HAP-1 (cell line): ENCODE measurements around the gene NFIB.
A peak's percentile ranks its signal among the peaks of the same experiment; 100 is the strongest.

Experiments used
- DNase-seq, 2 experiments: peaks; one replicate each; pipeline ENCODE4 v3.0.0-alpha.2; 2016 to 2020; ENCODE audit warnings: low spot score in 2 of 2
- H3K27me3 ChIP-seq: fragments of 250-450 bp; sonication (Bioruptor Pico); 2 replicates; pipeline ENCODE4 v1.5.1; 2020; ENCODE audit warnings: low read depth, mild to moderate bottlenecking, moderate library complexity
- H3K36me3 ChIP-seq: fragments of 250-450 bp; sonication (Bioruptor Pico); replicated peaks from 2 replicates; pipeline ENCODE4 v1.5.1; 2020; ENCODE audit warnings: mild to moderate bottlenecking
- H3K4me1 ChIP-seq: fragments of 250-450 bp; sonication (Bioruptor Pico); 2 replicates; pipeline ENCODE4 v1.5.1; 2020; ENCODE audit warnings: mild to moderate bottlenecking
- H3K4me3 ChIP-seq: fragments of 250-450 bp; sonication (Bioruptor Pico); 2 replicates; pipeline ENCODE4 v1.5.1; 2020; ENCODE audit warnings: mild to moderate bottlenecking, moderate library complexity
- H3K9me3 ChIP-seq: fragments of 250-450 bp; sonication (Bioruptor Pico); 2 replicates; pipeline ENCODE4 v1.5.1; 2020; ENCODE audit warnings: mild to moderate bottlenecking, moderate library complexity
- in situ Hi-C: fragments of 300-500 bp; cut with MboI; formaldehyde crosslinking; loops from 3 replicates; pipeline ENCODE4 v1.14.3; 2020; ENCODE audit warnings: low sequenced_read_pairs, inconsistent platforms, mixed read lengths

The NFIB gene

GRCh38 chr9:14141699-14142098 is 172.2 kb downstream of the NFIB start:
- no peaks in the 10 kb centered on the region for H3K27me3 ChIP-seq
- no peak overlapping the region for H3K4me3 ChIP-seq
- in situ Hi-C loops = loop anchor here (25.0 kb wide), 1 partner anchor 171 kb away; the partner anchor contains the start of gene NFIB
- H3K36me3 ChIP-seq = no peaks in the 10 kb centered on the region
- no peak for DNase-seq
- H3K9me3 ChIP-seq = no peaks in the 10 kb centered on the region
- H3K4me1 ChIP-seq = peaks cover 34% of the 10 kb centered on the region

GRCh38 chr9:14140096-14140697 is 173.7 kb downstream of the NFIB start:
- DNase-seq = no peak
- in situ Hi-C loops = loop anchor here (25.0 kb wide), 1 partner anchor 172 kb away; the partner anchor contains the start of gene NFIB
- H3K4me3 ChIP-seq = no peak overlapping the region
- no peaks in the 10 kb centered on the region for H3K36me3 ChIP-seq
- no peaks in the 10 kb centered on the region for H3K27me3 ChIP-seq
- H3K9me3 ChIP-seq = no peaks in the 10 kb centered on the region
- H3K4me1 ChIP-seq = peaks cover 42% of the 10 kb centered on the region

GRCh38 chr9:14139287-14139686 is 174.7 kb downstream of the NFIB start:
- Histone ChIP-seq H3K4me3 (no peak overlapping the region), H3K9me3 (no peaks in the 10 kb centered on the region), H3K27me3 (no peaks in the 10 kb centered on the region), H3K4me1 (peaks cover 34% of the 10 kb centered on the region), H3K36me3 (no peaks in the 10 kb centered on the region)
- in situ Hi-C loops = loop anchor here (25.0 kb wide), 1 partner anchor 173 kb away; the partner anchor contains the start of gene NFIB
- DNase-seq = no peak

GRCh38 chr9:14136646-14137370 is 177.1 kb downstream of the NFIB start:
- peaks cover 32% of the 10 kb centered on the region for H3K4me1 ChIP-seq
- DNase-seq = peak in 1 of 2 experiments; percentile 36
- in situ Hi-C loops = loop anchor here (25.0 kb wide), 1 partner anchor 175 kb away; the partner anchor contains the start of gene NFIB
- no peak overlapping the region for H3K4me3 ChIP-seq
- H3K27me3 ChIP-seq = no peaks in the 10 kb centered on the region
- H3K36me3 ChIP-seq = no peaks in the 10 kb centered on the region
- no peaks in the 10 kb centered on the region for H3K9me3 ChIP-seq

- Histone ChIP-seq H3K36me3 (no peaks in the 10 kb centered on the region), H3K27me3 (no peaks in the 10 kb centered on the region), H3K4me1 (peaks cover 32% of the 10 kb centered on the region), H3K4me3 (no peak overlapping the region), H3K9me3 (no peaks in the 10 kb centered on the region)
- DNase-seq = no peak
- in situ Hi-C loops = loop anchor here (25.0 kb wide), 1 partner anchor 176 kb away; the partner anchor contains the start of gene NFIB
Observed at GRCh38 chr9:14136047-14136635, 177.8 kb downstream of the NFIB start.

- Histone ChIP-seq H3K9me3 (no peaks in the 10 kb centered on the region), H3K4me1 (peaks cover 32% of the 10 kb centered on the region), H3K36me3 (no peaks in the 10 kb centered on the region), H3K4me3 (no peak overlapping the region), H3K27me3 (no peaks in the 10 kb centered on the region)
- in situ Hi-C loops = loop anchor here (25.0 kb wide), 1 partner anchor 177 kb away; the partner anchor contains the start of gene NFIB
- no peak for DNase-seq
Observed at GRCh38 chr9:14135421-14135820, 178.5 kb downstream of the NFIB start.

- Histone ChIP-seq H3K36me3 (no peaks in the 10 kb centered on the region), H3K4me1 (peaks cover 23% of the 10 kb centered on the region), H3K9me3 (no peaks in the 10 kb centered on the region), H3K4me3 (no peak overlapping the region), H3K27me3 (no peaks in the 10 kb centered on the region)
- in situ Hi-C loops = loop anchor here (25.0 kb wide), 1 partner anchor 179 kb away; the partner anchor contains the start of gene NFIB
- DNase-seq = no peak
Observed at GRCh38 chr9:14133394-14133793, 180.5 kb downstream of the NFIB start.

GRCh38 chr9:14132775-14133174 is 181.2 kb downstream of the NFIB start:
- DNase-seq = no peak
- Histone ChIP-seq H3K4me3 (no peak overlapping the region), H3K9me3 (no peaks in the 10 kb centered on the region), H3K4me1 (peaks cover 23% of the 10 kb centered on the region), H3K27me3 (no peaks in the 10 kb centered on the region), H3K36me3 (no peaks in the 10 kb centered on the region)
- in situ Hi-C loops = loop anchor here (25.0 kb wide), 1 partner anchor 180 kb away; the partner anchor contains the start of gene NFIB

- Histone ChIP-seq H3K27me3 (no peaks in the 10 kb centered on the region), H3K4me3 (no peak overlapping the region), H3K4me1 (peaks cover 10% of the 10 kb centered on the region), H3K9me3 (no peaks in the 10 kb centered on the region), H3K36me3 (no peaks in the 10 kb centered on the region)
- no peak for DNase-seq
- in situ Hi-C loops = loop anchor here (25.0 kb wide), 1 partner anchor 181 kb away; the partner anchor contains the start of gene NFIB
Observed at GRCh38 chr9:14131356-14132088, 182.4 kb downstream of the NFIB start.

- in situ Hi-C loops = loop anchor here (25.0 kb wide), 1 partner anchor 185 kb away; the partner anchor contains the start of gene NFIB
- Histone ChIP-seq H3K9me3 (no peaks in the 10 kb centered on the region), H3K4me1 (no peaks in the 10 kb centered on the region; the same call in 1 of the 2 replicates), H3K27me3 (no peaks in the 10 kb centered on the region), H3K4me3 (no peak overlapping the region), H3K36me3 (no peaks in the 10 kb centered on the region; the same call in 1 of the 2 replicates)
- no peak for DNase-seq
Observed at GRCh38 chr9:14127656-14128055, 186.3 kb downstream of the NFIB start.

- Histone ChIP-seq H3K4me1 (peaks cover 8% of the 10 kb centered on the region), H3K4me3 (no peak overlapping the region), H3K36me3 (0 out of 2 replicates have a peak, but pooled peaks cover 2% of the 10 kb centered on the region), H3K27me3 (no peaks in the 10 kb centered on the region), H3K9me3 (no peaks in the 10 kb centered on the region)
- no peak for DNase-seq
- in situ Hi-C loops = no loop called here
Observed at GRCh38 chr9:14119694-14120514, 194.0 kb downstream of the NFIB start.

- Histone ChIP-seq H3K9me3 (no peaks in the 10 kb centered on the region), H3K4me1 (peaks cover 34% of the 10 kb centered on the region), H3K27me3 (no peaks in the 10 kb centered on the region), H3K36me3 (no peaks in the 10 kb centered on the region), H3K4me3 (no peak overlapping the region)
- in situ Hi-C loops = no loop called here
- no peak for DNase-seq
Observed at GRCh38 chr9:14112226-14112625, 201.7 kb downstream of the NFIB start.
